ENCODE data around the gene FCGR1A.
A peak's percentile ranks its signal among the peaks of the same experiment; 100 is the strongest.
"Not testable (repeated sequence)": the region's sequence is repeated elsewhere in the genome, so short reads cannot be mapped to it uniquely, and the experiment has no call there.

Gene FCGR1A

DNA sequence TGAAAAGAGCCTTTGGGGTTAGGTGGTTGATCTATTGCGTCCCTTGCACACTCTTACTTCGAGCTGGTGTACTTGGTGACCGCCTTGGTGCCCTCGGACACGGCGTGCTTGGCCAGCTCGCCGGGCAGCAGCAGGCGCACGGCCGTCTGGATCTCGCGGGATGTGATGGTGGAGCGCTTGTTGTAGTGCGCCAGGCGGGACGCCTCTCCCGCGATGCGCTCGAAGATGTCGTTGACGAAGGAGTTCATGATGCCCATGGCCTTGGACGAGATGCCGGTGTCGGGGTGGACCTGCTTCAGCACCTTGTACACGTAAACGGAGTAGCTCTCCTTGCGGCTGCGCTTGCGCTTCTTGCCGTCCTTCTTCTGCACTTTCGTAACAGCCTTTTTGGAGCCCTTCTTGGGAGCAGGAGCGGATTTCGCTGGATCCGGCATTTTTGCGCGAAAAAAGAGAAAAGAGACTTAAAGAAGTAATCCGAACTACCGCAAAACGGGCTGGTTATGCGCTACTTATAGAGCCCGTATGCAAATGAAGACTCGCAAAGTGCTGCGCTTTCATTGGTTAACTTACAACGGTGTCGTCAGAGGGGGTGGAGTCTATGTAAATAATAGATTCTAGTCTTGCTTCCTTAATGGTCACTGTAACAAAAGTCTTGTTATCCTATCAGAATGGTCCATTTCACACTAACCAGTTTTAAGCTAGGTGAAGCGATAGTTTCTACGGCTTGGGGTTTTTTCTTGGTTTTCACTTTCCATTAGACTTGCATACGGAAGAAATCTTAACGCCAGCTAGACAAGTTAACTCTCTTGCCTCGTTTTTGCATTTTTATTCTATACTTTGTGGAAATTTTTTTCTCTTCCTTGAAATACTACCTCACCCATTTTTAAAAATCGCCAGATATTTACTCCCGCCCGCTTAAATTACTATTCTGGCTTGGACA is 29.7 kb downstream of the FCGR1A start:
- TF ChIP-seq POLR2A (IDR thresholded peaks at IDR 0.05; ENCODE audit: low read depth, low read length) = peak; percentile 62
- DNase-seq (ENCODE audit: insufficient read length) = peak; percentile 1
- not testable (repeated sequence) for FAIRE-seq

DNA sequence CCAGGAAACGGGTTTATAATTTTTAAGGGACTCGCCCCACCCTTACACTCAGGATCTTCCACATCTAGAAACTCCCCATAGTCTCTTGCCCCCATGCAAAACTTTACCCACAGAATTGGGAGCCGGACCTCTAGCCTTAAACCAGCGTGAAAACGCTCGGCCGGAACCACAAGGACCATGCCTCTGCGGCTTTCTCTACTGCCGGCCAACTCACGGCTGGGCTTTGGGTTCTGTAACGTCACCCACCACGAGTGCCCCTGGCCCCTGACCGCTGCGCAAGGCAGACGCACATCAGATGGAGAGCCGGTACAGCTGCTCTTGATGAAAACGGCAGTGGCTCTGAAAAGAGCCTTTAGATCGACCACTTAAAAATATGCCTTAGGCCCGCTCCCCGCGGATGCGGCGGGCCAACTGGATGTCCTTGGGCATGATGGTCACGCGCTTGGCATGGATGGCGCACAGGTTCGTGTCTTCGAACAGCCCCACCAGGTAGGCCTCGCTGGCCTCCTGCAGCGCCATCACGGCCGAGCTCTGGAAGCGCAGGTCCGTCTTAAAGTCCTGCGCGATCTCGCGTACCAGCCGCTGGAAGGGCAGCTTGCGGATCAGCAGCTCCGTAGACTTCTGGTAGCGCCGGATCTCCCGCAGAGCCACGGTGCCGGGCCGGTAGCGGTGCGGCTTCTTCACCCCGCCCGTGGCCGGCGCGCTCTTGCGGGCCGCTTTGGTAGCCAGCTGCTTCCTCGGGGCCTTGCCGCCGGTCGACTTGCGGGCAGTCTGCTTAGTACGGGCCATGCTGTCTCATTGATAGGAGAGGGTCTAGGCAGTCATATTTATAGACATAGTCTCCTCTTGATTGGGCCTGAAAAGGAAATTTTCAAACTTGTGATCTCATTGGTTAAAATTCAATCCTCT is 30.7 kb downstream of the FCGR1A start:
- TF ChIP-seq POLR2A (IDR thresholded peaks at IDR 0.05; ENCODE audit: low read depth, low read length) = peak; percentile 73
- TF ChIP-seq POLR2AphosphoS5 (IDR thresholded peaks at IDR 0.05; ENCODE audit: low read depth, low read length) = peak; percentile 71
- FAIRE-seq; DNase-seq (ENCODE audit: insufficient read length): not testable (repeated sequence)

DNA sequence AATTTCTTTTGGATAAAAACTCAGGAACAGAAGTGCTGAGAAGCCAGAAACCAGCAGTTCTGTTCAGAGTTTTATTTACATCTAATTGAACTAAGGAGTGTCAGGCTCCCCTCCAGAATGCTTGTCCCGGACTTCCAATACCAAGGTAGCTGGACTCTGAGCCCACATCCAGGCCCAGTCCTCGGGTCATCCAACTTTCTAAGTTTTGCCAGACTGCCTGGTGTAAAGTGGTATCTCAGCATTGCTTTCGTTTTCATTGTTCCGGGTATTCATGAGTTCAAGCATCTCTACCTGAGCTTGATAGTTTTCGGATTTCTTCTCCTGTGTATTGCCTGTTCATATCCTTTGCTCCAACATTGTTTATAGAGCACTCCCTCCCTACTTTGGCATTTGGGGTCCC is 37.9 kb downstream of the FCGR1A start:
- not testable (repeated sequence) for DNase-seq (ENCODE audit: insufficient read length); FAIRE-seq

DNA sequence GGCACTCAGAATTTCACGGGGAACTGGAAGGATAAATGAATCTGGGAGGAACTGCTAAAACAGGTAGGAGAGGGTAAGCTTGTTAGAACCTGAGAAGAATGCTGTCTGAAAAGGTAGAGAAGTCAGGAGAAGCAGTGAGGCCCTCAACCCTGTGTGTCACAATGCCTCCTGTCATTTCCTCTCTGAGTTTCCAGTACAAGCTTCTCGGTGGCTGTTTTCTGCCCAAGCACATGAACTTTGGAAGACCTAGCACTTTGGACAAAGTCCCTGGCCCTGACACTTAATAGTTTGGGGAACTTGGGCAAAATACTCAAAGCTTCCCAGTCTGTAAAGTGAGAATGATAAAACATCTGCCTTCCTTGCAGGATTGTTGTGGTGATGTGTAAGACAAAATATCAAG is 44.1 kb downstream of the FCGR1A start:
- DNase-seq (ENCODE audit: insufficient read length); FAIRE-seq: not testable (repeated sequence)

DNA sequence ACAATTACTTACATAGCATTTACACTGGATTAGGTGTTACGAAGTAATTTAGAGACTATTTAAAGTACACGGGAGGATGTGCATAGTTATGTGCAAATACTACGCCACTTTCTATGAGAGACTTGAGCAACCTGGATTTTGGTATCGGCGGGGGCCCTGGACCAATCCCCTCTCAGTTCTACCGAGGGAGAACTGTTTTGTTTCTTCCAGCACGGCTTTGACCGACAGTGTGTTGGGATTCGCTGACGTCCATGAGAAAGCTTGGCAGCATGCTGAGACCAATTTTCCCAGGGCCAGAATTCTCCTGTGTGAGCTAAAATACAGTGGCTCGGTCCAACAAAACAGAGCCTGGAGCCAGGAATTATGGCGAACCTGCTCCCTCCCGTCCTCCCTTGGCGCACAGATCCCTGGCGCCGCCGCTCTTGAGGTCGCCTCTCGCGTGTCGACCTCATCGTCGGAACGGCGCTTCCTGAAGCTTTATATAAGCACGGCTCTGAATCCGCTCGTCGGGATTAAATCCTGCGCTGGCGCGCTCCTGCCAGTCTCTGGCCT is 49.3 kb downstream of the FCGR1A start:
- DNase-seq (ENCODE audit: insufficient read length); FAIRE-seq: not testable (repeated sequence)

DNA sequence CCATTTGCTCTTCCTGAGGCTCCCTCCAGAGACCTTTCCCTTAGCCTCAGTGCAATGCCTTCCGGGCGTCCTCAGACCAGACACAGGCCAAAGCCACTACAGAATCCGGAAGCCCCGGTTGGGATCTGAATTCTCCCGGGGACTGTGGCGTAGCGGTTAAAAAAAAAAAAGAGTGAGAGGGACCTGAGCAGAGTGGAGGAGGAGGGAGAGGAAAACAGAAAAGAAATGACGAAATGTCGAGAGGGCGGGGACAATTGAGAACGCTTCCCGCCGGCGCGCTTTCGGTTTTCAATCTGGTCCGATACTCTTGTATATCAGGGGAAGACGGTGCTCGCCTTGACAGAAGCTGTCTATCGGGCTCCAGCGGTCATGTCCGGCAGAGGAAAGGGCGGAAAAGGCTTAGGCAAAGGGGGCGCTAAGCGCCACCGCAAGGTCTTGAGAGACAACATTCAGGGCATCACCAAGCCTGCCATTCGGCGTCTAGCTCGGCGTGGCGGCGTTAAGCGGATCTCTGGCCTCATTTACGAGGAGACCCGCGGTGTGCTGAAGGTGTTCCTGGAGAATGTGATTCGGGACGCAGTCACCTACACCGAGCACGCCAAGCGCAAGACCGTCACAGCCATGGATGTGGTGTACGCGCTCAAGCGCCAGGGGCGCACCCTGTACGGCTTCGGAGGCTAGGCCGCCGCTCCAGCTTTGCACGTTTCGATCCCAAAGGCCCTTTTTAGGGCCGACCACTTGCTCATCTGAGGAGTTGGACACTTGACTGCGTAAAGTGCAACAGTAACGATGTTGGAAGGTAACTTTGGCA is 50.0 kb downstream of the FCGR1A start:
- DNase-seq (ENCODE audit: insufficient read length); FAIRE-seq: not testable (repeated sequence)

DNA sequence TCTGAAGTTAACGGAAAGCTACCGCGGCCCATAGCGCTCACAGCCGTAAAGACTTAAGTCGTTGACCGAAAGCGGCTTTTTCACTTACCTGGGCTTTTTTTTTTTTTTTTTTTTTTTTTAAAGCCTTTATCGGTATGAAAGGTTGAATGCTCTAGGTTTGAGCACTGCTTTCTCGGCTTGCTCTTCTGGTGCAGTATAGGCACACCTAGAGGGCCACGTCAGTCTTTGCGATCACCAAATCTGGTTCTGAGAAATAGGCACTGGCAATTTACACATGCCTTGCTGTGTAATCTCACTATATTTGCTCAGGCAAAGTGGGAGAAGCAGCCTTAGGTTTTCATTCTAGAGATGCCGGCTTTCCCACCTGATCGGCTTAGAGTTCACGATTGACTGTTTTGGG is 50.6 kb downstream of the FCGR1A start:
- not testable (repeated sequence) for FAIRE-seq

DNA sequence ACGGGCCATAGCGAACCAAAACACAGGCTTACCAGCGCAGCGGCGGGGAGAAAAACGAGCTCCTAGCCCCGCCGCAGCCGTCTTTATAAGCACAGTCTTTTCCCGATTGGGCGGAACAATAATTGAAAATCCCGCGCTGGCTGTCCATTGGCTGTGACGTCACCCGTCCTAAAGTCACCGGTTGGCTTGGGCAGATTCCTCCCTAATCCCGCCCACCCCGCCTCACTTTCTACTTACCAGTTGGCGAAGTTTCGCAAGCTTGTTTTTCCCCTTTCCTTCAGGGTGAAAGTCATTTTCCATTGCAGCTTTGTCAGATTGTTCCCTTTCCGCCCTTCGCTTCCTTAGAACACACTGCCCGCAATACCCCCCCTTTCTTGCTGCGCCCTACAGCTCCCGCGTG is 58.7 kb downstream of the FCGR1A start:
- FAIRE-seq = peak; percentile 87
- DNase-seq (ENCODE audit: insufficient read length) = not testable (repeated sequence)

More for the DNA sequence above, 50.6 kb downstream of the FCGR1A start:
- DNase-seq (ENCODE audit: insufficient read length) = not testable (repeated sequence)

Data from GM12892 (cell line).